Spleen (tissue), 7 donors: ENCODE data around the gene AFF4.

ENCODE experiments used
- POLR2A ChIP-seq, 3 donors: fragments of 450-650 bp; IDR thresholded peaks; one replicate each; pipeline ENCODE4 v1.5.1; 2017; ENCODE audit warnings: antibody characterized with exemption in 3 of 3, mild to moderate bottlenecking in 1 of 3
- TF ChIP-seq, protein P1 (sequence below), 11 experiments: fragments of 200-600 bp in 7 of 11; fragments of 450-650 bp in 4 of 11; sonication (generic) in 4 of 11; IDR thresholded peaks in 8 of 11; conservative IDR thresholded peaks in 3 of 11; 1 replicate in 7 of 11; 2 replicates in 4 of 11; pipeline versions ENCODE4 v1.4.0 to v1.8.0; 2016 to 2021; ENCODE audit warnings: antibody characterized with exemption in 11 of 11, inconsistent platforms in 4 of 11, mild to moderate bottlenecking in 1 of 11
- donor health status: DM: no; HTN: no; CAD: no; lungs with moderate emphysema.
- donor health status: DM: no; HTN: no; CAD: no.
- donor health status: DM: no; HTN: no; CAD: no.

DNA sequence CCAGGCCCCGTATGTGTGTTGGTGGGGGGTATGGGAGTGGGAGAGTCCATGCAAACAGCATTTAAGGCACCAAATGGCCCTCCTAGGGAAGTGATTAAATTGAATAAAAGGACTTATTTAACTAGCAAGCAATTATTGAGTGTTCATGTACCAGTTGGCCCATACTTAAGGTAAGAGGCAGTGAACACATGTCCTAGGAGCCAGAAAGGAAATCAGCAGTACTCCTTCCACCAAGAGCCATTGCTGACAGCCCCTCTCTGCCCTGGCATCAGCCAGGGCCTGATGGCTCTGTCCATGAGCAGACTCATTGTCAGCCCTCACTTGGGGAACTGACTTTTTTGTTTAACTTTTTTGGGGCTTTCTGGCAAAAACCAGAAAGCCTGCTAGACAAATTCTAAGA lies 122.5 kb downstream of the AFF4 start:
- TF ChIP-seq, protein P1, sequence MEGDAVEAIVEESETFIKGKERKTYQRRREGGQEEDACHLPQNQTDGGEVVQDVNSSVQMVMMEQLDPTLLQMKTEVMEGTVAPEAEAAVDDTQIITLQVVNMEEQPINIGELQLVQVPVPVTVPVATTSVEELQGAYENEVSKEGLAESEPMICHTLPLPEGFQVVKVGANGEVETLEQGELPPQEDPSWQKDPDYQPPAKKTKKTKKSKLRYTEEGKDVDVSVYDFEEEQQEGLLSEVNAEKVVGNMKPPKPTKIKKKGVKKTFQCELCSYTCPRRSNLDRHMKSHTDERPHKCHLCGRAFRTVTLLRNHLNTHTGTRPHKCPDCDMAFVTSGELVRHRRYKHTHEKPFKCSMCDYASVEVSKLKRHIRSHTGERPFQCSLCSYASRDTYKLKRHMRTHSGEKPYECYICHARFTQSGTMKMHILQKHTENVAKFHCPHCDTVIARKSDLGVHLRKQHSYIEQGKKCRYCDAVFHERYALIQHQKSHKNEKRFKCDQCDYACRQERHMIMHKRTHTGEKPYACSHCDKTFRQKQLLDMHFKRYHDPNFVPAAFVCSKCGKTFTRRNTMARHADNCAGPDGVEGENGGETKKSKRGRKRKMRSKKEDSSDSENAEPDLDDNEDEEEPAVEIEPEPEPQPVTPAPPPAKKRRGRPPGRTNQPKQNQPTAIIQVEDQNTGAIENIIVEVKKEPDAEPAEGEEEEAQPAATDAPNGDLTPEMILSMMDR (IDR thresholded peaks at IDR 0.05 in 8 of 11, conservative IDR thresholded peaks at IDR 0.05 in 3 of 11) = no peak
- no peak for TF ChIP-seq POLR2A (IDR thresholded peaks at IDR 0.05)
